PC-3 (cell line): ENCODE measurements around the gene SMG6. TPM values are rescaled to one million over a fixed set of nuclear protein-coding genes. Genes with fewer than 3 reads are reported as not detected.

Experiments
- ATAC-seq: fragments of 200-7000 bp; cut with Tn5 transposase; 2 replicates; pipeline ENCODE4 v1.9.1; 2020; ENCODE audit warnings: mild to moderate bottlenecking, moderate library complexity
- BruUV-seq: library from RNA; stranded (reverse); fragments of 400-500 nt; replicated peaks from 2 replicates; lab custom pipeline; 2021; lab: Mats Ljungman, UMichigan
- CTCF ChIA-PET: fragments of 300-600 bp; sonication (Branson Sonifier 250); formaldehyde crosslinking; loops from one replicate; lab custom pipeline; 2022; ENCODE audit warnings: antibody characterized with exemption; lab: Charles Lee
- POLR2A ChIA-PET: fragments of 300-600 bp; sonication (Branson Sonifier 250); formaldehyde crosslinking; loops from one replicate; lab custom pipeline; 2022; ENCODE audit warnings: antibody characterized with exemption; ENCODE audit not compliant: unreplicated experiment; lab: Charles Lee
- DNase-seq: peaks from one replicate; pipeline ENCODE4 v3.0.0-alpha.2; 2015
- H2AFZ ChIP-seq: fragments of 300-600 bp; sonication (generic); 2 replicates; pipeline ENCODE4 v1.6.0; 2016; ENCODE audit warnings: antibody characterized with exemption, low read length
- H3F3A ChIP-seq: fragments of 300-600 bp; sonication (generic); one replicate; pipeline ENCODE4 v1.6.0; 2017; ENCODE audit warnings: antibody characterized with exemption, low read length, control low read depth, mild to moderate bottlenecking; ENCODE audit not compliant: unreplicated experiment
- H3K27ac ChIP-seq: fragments of 300-600 bp; sonication (generic); 2 replicates; pipeline ENCODE4 v1.5.1; 2016; ENCODE audit warnings: mild to moderate bottlenecking, low read length
- H3K27me3 ChIP-seq: fragments of 300-600 bp; sonication (generic); 2 replicates; pipeline ENCODE4 v1.6.1; 2016; ENCODE audit warnings: low read length, mixed read lengths
- H3K36me3 ChIP-seq: fragments of 300-600 bp; sonication (generic); 2 replicates; pipeline ENCODE4 v1.6.1; 2016; ENCODE audit warnings: low read depth, mixed run types, low read length, mixed read lengths
- H3K4me1 ChIP-seq: fragments of 300-600 bp; sonication (generic); 2 replicates; pipeline ENCODE4 v1.5.1; 2016; ENCODE audit warnings: low read length; ENCODE audit not compliant: insufficient read depth
- H3K4me2 ChIP-seq: fragments of 300-600 bp; sonication (generic); 2 replicates; pipeline ENCODE4 v1.6.0; 2016; ENCODE audit warnings: low read length
- H3K4me3 ChIP-seq: fragments of 300-600 bp; sonication (generic); 2 replicates; pipeline ENCODE4 v1.5.1; 2016; ENCODE audit warnings: mild to moderate bottlenecking, low read length, mixed read lengths
- H3K79me2 ChIP-seq: fragments of 300-600 bp; sonication (generic); 2 replicates; pipeline ENCODE4 v1.6.1; 2017; ENCODE audit warnings: low read length, mixed read lengths
- H3K9ac ChIP-seq: fragments of 300-600 bp; sonication (generic); 2 replicates; pipeline ENCODE4 v1.6.0; 2016; ENCODE audit warnings: mild to moderate bottlenecking, low read length
- H3K9me2 ChIP-seq: fragments of 300-600 bp; sonication (generic); replicated peaks from 2 replicates; pipeline ENCODE4 v1.6.1; 2016; ENCODE audit warnings: mixed run types, low read length, mixed read lengths
- H3K9me3 ChIP-seq: fragments of 300-600 bp; sonication (generic); 2 replicates; pipeline ENCODE4 v1.6.1; 2016; ENCODE audit warnings: low read length, mixed read lengths
- H4K20me1 ChIP-seq: fragments of 300-600 bp; sonication (generic); 2 replicates; pipeline ENCODE4 v1.6.1; 2016; ENCODE audit warnings: low read length, mixed read lengths
- EZH2 ChIP-seq: fragments of 300-600 bp; sonication (generic); IDR thresholded peaks from one replicate; pipeline ENCODE4 v1.6.1; 2017; ENCODE audit warnings: antibody characterized with exemption, mild to moderate bottlenecking, low read length; ENCODE audit not compliant: unreplicated experiment
- EZH2phosphoT487 ChIP-seq: fragments of 300-600 bp; sonication (generic); IDR thresholded peaks from 2 replicates; pipeline ENCODE4 v1.6.1; 2018; ENCODE audit warnings: mild to moderate bottlenecking, antibody characterized with exemption, low read length, borderline replicate concordance
- intact Hi-C: fragments of 100-400 bp; cut with micrococcal nuclease; formaldehyde crosslinking; loops from 2 replicates; pipeline ENCODE4 v1.9.0; 2023
- total RNA-seq: library from RNA; depleted of rRNA; stranded (reverse); fragments of >200 nt; gene quantifications from 2 replicates; pipeline ENCODE4 v1.2.3, GENCODE V29; 2014
- TF ChIP-seq, protein P1 (sequence below): fragments of 300-600 bp; sonication (generic); conservative IDR thresholded peaks from 2 replicates; pipeline ENCODE4 v1.5.1; 2017; ENCODE audit warnings: antibody characterized with exemption, low read depth, mild to moderate bottlenecking, low read length

SMG6 gene
- total RNA-seq, 1 experiment from 2014 or later: 13.4 TPM

DNA sequence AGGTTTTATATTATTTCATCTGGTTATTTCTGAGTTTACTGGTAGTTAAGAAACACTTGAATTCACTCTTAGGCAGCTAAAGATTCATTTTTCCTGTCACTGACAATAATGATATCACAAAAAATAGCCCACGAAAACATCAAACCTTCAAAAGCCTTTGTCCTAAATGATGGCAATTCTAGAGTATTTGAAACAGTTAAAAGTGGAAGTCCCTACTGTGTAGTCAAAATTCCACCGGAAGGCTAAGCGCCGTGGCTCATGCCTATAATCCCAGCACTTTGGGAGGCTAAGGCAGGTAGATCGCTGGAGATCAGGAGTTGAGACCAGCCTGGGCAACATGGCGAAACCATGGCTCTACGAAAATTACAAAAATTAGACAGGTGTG, 145.2 kb downstream of the SMG6 start:
- no peaks in the 10 kb centered on the region for H3K9me2 ChIP-seq
- BruUV-seq: no TSS peak
- H3K27ac ChIP-seq: no peak overlapping the region
- CTCF ChIA-PET: no interaction called here
- TF ChIP-seq, protein P1, sequence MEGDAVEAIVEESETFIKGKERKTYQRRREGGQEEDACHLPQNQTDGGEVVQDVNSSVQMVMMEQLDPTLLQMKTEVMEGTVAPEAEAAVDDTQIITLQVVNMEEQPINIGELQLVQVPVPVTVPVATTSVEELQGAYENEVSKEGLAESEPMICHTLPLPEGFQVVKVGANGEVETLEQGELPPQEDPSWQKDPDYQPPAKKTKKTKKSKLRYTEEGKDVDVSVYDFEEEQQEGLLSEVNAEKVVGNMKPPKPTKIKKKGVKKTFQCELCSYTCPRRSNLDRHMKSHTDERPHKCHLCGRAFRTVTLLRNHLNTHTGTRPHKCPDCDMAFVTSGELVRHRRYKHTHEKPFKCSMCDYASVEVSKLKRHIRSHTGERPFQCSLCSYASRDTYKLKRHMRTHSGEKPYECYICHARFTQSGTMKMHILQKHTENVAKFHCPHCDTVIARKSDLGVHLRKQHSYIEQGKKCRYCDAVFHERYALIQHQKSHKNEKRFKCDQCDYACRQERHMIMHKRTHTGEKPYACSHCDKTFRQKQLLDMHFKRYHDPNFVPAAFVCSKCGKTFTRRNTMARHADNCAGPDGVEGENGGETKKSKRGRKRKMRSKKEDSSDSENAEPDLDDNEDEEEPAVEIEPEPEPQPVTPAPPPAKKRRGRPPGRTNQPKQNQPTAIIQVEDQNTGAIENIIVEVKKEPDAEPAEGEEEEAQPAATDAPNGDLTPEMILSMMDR: no peak
- TF ChIP-seq EZH2: no peak
- TF ChIP-seq EZH2phosphoT487: no peak
- H3K9ac ChIP-seq: no peak overlapping the region
- H2AFZ ChIP-seq: no peak overlapping the region
- H3K79me2 ChIP-seq: no peaks in the 10 kb centered on the region
- H3K4me1 ChIP-seq: no peaks in the 10 kb centered on the region
- H3F3A ChIP-seq: no peaks in the 10 kb centered on the region
- no peak for ATAC-seq
- H3K9me3 ChIP-seq: no peaks in the 10 kb centered on the region
- H3K4me2 ChIP-seq: no peak overlapping the region
- no peaks in the 10 kb centered on the region for H3K36me3 ChIP-seq
- no peak for DNase-seq
- no peak overlapping the region for H3K4me3 ChIP-seq
- intact Hi-C loops: no loop called here
- H4K20me1 ChIP-seq: no peaks in the 10 kb centered on the region
- POLR2A ChIA-PET: no interaction called here
- H3K27me3 ChIP-seq: no peaks in the 10 kb centered on the region

DNA sequence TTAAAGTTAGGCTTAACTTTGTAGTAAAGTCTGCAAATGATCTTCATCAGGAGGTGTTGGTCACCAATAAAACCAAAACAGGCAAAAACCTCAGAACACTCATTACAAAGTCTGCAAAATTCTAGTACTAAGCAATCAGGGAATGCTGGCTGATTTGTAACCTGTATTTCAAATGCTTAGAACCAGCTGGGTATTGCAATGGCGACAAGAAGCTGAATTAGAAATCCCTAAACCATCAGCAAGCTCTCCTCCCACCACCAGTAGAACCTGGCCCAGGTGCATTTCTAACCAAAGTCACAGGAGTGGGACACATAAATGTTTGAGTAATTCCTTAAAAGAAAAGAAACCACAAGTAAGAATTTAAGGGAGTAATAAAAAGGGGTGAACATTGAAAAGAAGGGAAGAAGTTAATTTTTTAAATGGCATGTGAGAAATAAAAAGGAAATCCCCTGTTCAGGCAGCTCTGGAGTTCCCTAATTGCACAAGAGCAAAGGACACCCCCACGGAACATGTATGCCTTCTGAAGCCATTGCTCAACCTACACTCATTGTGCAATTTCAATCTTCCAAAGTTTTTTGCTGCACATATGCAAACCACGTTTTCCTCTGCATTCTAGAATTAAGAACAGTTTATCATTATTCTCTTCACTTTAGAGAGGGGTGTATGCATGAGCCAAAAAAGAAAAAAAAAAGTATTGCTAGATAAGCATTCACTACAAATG, 145.8 kb downstream of the SMG6 start:
- no TSS peak for BruUV-seq
- no peaks in the 10 kb centered on the region for H3K4me1 ChIP-seq
- no peaks in the 10 kb centered on the region for H3K36me3 ChIP-seq
- no peaks in the 10 kb centered on the region for H3K79me2 ChIP-seq
- no peak overlapping the region for H3K9ac ChIP-seq
- H3K4me3 ChIP-seq: no peak overlapping the region
- H3K27ac ChIP-seq: no peak overlapping the region
- H3K9me3 ChIP-seq: no peaks in the 10 kb centered on the region
- no peak for ATAC-seq
- H3F3A ChIP-seq: no peaks in the 10 kb centered on the region
- no peak overlapping the region for H3K4me2 ChIP-seq
- CTCF ChIA-PET: no interaction called here
- POLR2A ChIA-PET: no interaction called here
- TF ChIP-seq, protein P1: no peak
- TF ChIP-seq EZH2: no peak
- no peak for TF ChIP-seq EZH2phosphoT487
- intact Hi-C loops: no loop called here
- no peaks in the 10 kb centered on the region for H4K20me1 ChIP-seq
- H3K27me3 ChIP-seq: no peaks in the 10 kb centered on the region
- no peaks in the 10 kb centered on the region for H3K9me2 ChIP-seq
- no peak for DNase-seq
- H2AFZ ChIP-seq: no peak overlapping the region

DNA sequence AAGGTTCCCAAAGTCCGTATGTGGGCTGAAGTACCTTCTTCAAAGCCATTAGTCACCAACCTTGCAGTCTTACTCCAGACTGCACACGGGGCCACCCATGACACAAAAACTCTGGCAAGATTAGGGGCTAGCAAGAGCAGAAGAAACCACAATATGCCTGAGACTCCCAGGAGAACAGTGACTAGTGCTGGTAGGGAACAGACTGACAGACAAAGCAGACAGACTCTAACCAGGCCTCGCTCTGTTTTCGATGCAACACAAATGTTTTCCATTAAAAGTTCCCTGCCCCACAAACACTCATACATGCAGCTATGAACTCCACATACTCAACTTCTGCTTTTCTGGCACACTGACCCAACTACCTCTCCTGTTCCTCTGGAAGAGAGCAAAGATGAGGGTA, 146.5 kb downstream of the SMG6 start:
- intact Hi-C loops: no loop called here
- CTCF ChIA-PET: no interaction called here
- H3K4me3 ChIP-seq: no peak overlapping the region

More for the DNA sequence above, 146.5 kb downstream of the SMG6 start:
- Histone ChIP-seq H3K9ac (no peak overlapping the region), H3K79me2 (no peaks in the 10 kb centered on the region), H3K9me2 (no peaks in the 10 kb centered on the region), H3K36me3 (no peaks in the 10 kb centered on the region), H3K27me3 (no peaks in the 10 kb centered on the region), H2AFZ (no peak overlapping the region), H3F3A (no peaks in the 10 kb centered on the region), H3K9me3 (no peaks in the 10 kb centered on the region), H3K27ac (no peak overlapping the region), H3K4me2 (no peak overlapping the region), H4K20me1 (no peaks in the 10 kb centered on the region), H3K4me1 (no peaks in the 10 kb centered on the region)
- TF ChIP-seq EZH2: no peak
- TF ChIP-seq, protein P1: no peak
- TF ChIP-seq EZH2phosphoT487: no peak
- ATAC-seq (no peak), DNase-seq (no peak)
- POLR2A ChIA-PET: no interaction called here
- no TSS peak for BruUV-seq
